Adrenal gland (tissue), 5 donors: ENCODE data around the gene NDUFB4.

ENCODE experiments used
- CTCF ChIP-seq, 6 experiments: fragments of 450-650 bp in 4 of 6; fragments of 200-600 bp in 2 of 6; sonication (generic) in 1 of 6; IDR thresholded peaks; 1 replicate in 5 of 6; 2 replicates in 1 of 6; pipeline versions ENCODE4 v1.5.1 to v1.8.0; 2016 to 2021; ENCODE audit warnings: antibody characterized with exemption in 6 of 6, mild to moderate bottlenecking in 2 of 6, moderate library complexity in 1 of 6
- POLR2A ChIP-seq, 2 donors: fragments of 450-650 bp; IDR thresholded peaks; one replicate each; pipeline ENCODE4 v1.6.1; 2017; ENCODE audit warnings: antibody characterized with exemption in 2 of 2, mild to moderate bottlenecking in 2 of 2, moderate library complexity in 1 of 2
- donor health status: DM: no; HTN: no; CAD: no.

- TF ChIP-seq POLR2A (IDR thresholded peaks at IDR 0.05) (no peak), CTCF (IDR thresholded peaks at IDR 0.05) (no peak)
These were observed 18.6 kb downstream of the NDUFB4 start for GRCh38 chr3:120614765-120615164.
